NK-92 treated with Interleukin-12 subunit alpha and Interleukin-12 subunit beta, amount 100 ng/mL, for 24 hours (cell line): ENCODE measurements around the gene UNC119B.

ENCODE experiments used
- DNase-seq: peaks from one replicate; lab custom pipeline; 2025; lab: John Stamatoyannopoulos, UW

Gene UNC119B

GRCh38 chr12:120688527-120689071 lies 21.7 kb upstream of the UNC119B start:
- no peak for DNase-seq

GRCh38 chr12:120689397-120690082 lies 20.7 kb upstream of the UNC119B start:
- no peak for DNase-seq

GRCh38 chr12:120690083-120690450 lies 20.2 kb upstream of the UNC119B start:
- no peak for DNase-seq

- no peak for DNase-seq
Observed at GRCh38 chr12:120690978-120691377, 19.3 kb upstream of the UNC119B start.

- no peak for DNase-seq
Observed at GRCh38 chr12:120692524-120693033, 17.7 kb upstream of the UNC119B start.

- no peak for DNase-seq
Observed at GRCh38 chr12:120693848-120694247, 16.4 kb upstream of the UNC119B start.

GRCh38 chr12:120696626-120697025 lies 13.6 kb upstream of the UNC119B start:
- DNase-seq = no peak

- DNase-seq = no peak
Observed at GRCh38 chr12:120697344-120697743, 12.9 kb upstream of the UNC119B start.

- DNase-seq = no peak
Observed at GRCh38 chr12:120698665-120699064, 11.6 kb upstream of the UNC119B start.

GRCh38 chr12:120699553-120699952 lies 10.7 kb upstream of the UNC119B start:
- DNase-seq = no peak

- no peak for DNase-seq
Observed at GRCh38 chr12:120700886-120701285, 9.4 kb upstream of the UNC119B start.

GRCh38 chr12:120702637-120703036 lies 7.6 kb upstream of the UNC119B start:
- DNase-seq = no peak

GRCh38 chr12:120703311-120703942 lies 6.8 kb upstream of the UNC119B start:
- DNase-seq = no peak

GRCh38 chr12:120705618-120706017 lies 4.6 kb upstream of the UNC119B start:
- no peak for DNase-seq

- DNase-seq = no peak
Observed at GRCh38 chr12:120706029-120706428, 4.2 kb upstream of the UNC119B start.

GRCh38 chr12:120708651-120709050 lies 1.6 kb upstream of the UNC119B start:
- no peak for DNase-seq

GRCh38 chr12:120710805-120711296 lies 593 bp downstream of the UNC119B start:
- DNase-seq = no peak

- DNase-seq = no peak
Observed at GRCh38 chr12:120711411-120711810, 1.2 kb downstream of the UNC119B start.

GRCh38 chr12:120712610-120713009 lies 2.4 kb downstream of the UNC119B start:
- no peak for DNase-seq

- DNase-seq = peak; percentile 45
Observed at GRCh38 chr12:120713861-120714482, 3.7 kb downstream of the UNC119B start.

GRCh38 chr12:120718055-120718454 lies 7.8 kb downstream of the UNC119B start:
- DNase-seq = no peak

- no peak for DNase-seq
Observed at GRCh38 chr12:120719072-120719471, 8.8 kb downstream of the UNC119B start.
